ENCODE results near the gene PHF1.

DNA sequence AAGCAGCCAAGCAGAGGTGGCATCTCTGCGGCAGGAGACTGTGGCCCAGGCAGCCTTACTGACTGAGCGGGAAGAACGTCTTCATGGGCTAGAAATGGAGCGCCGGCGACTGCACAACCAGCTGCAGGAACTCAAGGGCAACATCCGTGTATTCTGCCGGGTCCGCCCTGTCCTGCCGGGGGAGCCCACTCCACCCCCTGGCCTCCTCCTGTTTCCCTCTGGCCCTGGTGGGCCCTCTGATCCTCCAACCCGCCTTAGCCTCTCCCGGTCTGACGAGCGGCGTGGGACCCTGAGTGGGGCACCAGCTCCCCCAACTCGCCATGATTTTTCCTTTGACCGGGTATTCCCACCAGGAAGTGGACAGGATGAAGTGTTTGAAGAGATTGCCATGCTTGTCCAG is 5.9 kb upstream of the PHF1 start:
- TF ChIP-seq, protein P1, sequence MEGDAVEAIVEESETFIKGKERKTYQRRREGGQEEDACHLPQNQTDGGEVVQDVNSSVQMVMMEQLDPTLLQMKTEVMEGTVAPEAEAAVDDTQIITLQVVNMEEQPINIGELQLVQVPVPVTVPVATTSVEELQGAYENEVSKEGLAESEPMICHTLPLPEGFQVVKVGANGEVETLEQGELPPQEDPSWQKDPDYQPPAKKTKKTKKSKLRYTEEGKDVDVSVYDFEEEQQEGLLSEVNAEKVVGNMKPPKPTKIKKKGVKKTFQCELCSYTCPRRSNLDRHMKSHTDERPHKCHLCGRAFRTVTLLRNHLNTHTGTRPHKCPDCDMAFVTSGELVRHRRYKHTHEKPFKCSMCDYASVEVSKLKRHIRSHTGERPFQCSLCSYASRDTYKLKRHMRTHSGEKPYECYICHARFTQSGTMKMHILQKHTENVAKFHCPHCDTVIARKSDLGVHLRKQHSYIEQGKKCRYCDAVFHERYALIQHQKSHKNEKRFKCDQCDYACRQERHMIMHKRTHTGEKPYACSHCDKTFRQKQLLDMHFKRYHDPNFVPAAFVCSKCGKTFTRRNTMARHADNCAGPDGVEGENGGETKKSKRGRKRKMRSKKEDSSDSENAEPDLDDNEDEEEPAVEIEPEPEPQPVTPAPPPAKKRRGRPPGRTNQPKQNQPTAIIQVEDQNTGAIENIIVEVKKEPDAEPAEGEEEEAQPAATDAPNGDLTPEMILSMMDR (IDR thresholded peaks at IDR 0.05): no peak
- TF ChIP-seq POLR2A (IDR thresholded peaks at IDR 0.05) (no peak), POLR2AphosphoS5 (IDR thresholded peaks at IDR 0.05; ENCODE audit: insufficient read depth in 1 of 2, low read depth in 1 of 2) (no peak)

All from vagina (tissue), 2 donors.